ENCODE results near the gene LIN7A. TPM values are rescaled to one million over a fixed set of nuclear protein-coding genes. Genes with fewer than 3 reads are reported as not detected.

Gene LIN7A
- total RNA-seq, 2 experiments from 2014 or later = not detected

DNA sequence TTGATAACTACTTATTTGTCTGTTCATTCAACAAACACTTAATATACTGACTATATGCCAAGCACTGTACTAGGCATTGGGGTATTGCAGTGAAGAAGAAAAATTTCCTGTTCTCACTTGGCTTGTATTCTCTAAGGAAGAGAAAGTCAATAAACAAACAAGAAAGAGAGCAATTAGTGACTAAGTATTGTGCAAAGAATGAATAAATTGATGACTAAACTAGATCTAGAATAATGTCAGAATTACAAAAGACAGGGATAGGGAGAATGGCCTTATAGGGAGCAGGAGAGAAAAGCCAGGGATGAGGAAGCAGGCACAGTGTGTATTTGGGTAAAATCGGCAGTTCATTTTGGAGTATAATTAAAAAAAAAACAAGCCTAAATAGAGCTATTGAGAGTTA lies 4.2 kb upstream of the LIN7A start:
- intact Hi-C loops (cut with micrococcal nuclease) = no loop called here
- no peak overlapping the region for H3K4me3 Mint-ChIP-seq
- H3K27ac Mint-ChIP-seq = no peak overlapping the region
- DNase-seq = no peak
- POLR2A ChIA-PET = no interaction called here
- H3K36me3 Mint-ChIP-seq = peaks cover 3% of the 10 kb centered on the region
- peaks cover 4% of the 10 kb centered on the region for H3K9me3 Mint-ChIP-seq
- peaks cover 12% of the 10 kb centered on the region for H3K27me3 Mint-ChIP-seq
- CTCF ChIA-PET = no interaction called here
- H3K4me1 Mint-ChIP-seq (ENCODE audit: low read depth) = no peaks in the 10 kb centered on the region

DNA sequence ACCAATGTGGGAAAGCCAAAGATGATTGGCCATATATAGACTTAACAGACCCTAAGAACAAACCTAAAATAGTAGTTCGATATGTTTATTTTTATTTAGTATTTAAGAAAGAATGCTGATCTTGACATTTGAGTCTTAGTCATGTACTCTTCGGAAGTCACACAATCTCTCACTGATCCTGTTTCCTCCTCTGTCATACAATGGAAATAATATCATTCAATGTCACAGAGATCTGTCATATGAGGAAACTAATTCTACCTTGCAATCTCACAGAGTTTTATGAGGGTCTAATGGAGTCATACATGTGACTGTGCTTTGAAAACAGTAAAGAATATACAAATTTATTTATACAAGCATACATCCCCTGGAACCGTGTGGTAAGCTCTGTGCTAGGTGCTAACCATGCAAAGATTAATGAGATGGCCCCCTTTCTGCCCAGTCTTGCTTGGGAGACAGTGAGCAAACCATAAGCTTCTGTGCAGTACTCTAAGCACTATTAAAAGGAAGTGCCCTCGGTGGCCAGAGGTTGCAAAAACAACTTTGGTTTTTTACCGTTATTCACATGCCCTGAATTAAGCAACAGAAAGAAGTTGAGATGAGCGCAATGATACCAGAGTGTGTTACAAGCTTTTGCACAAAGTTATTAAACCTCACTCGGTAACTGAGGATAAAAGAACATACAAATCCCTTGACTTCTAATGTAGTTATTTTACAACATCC lies 1.7 kb upstream of the LIN7A start:
- H3K27me3 Mint-ChIP-seq = peaks cover 22% of the 10 kb centered on the region
- H3K27ac Mint-ChIP-seq = no peak overlapping the region
- no peak overlapping the region for H3K4me3 Mint-ChIP-seq
- ChIA-PET POLR2A (no interaction called here), CTCF (no interaction called here)
- intact Hi-C loops (cut with micrococcal nuclease) = no loop called here
- peaks cover 3% of the 10 kb centered on the region for H3K36me3 Mint-ChIP-seq
- no peaks in the 10 kb centered on the region for H3K4me1 Mint-ChIP-seq (ENCODE audit: low read depth)
- no peak for DNase-seq
- peaks cover 4% of the 10 kb centered on the region for H3K9me3 Mint-ChIP-seq

DNA sequence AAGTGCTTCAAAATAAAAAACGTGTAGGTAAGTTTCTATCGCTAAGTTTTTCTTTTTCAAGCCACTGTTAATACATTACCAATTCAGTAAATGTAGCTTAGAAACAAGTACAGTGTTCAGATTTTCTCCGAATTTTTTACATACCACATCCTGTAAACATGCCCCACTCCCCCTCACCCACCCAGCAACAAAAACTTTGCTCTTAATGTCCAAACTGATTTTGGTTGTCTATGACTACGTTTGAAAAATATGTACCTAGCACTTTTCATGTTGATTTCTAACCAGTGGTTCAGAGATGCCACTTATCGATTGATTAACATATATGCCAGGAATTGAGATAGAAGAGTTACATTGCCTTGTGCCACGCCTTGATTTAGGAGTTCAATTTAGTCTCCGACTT lies 663 bp upstream of the LIN7A start:
- intact Hi-C loops (cut with micrococcal nuclease) = no loop called here
- DNase-seq = no peak
- Mint-ChIP-seq H3K27ac (no peak overlapping the region), H3K9me3 (peaks cover 4% of the 10 kb centered on the region), H3K4me1 (ENCODE audit: low read depth) (no peaks in the 10 kb centered on the region), H3K36me3 (peaks cover 3% of the 10 kb centered on the region), H3K27me3 (peaks cover 22% of the 10 kb centered on the region), H3K4me3 (no peak overlapping the region)
- ChIA-PET CTCF (no interaction called here), POLR2A (no interaction called here)

DNA sequence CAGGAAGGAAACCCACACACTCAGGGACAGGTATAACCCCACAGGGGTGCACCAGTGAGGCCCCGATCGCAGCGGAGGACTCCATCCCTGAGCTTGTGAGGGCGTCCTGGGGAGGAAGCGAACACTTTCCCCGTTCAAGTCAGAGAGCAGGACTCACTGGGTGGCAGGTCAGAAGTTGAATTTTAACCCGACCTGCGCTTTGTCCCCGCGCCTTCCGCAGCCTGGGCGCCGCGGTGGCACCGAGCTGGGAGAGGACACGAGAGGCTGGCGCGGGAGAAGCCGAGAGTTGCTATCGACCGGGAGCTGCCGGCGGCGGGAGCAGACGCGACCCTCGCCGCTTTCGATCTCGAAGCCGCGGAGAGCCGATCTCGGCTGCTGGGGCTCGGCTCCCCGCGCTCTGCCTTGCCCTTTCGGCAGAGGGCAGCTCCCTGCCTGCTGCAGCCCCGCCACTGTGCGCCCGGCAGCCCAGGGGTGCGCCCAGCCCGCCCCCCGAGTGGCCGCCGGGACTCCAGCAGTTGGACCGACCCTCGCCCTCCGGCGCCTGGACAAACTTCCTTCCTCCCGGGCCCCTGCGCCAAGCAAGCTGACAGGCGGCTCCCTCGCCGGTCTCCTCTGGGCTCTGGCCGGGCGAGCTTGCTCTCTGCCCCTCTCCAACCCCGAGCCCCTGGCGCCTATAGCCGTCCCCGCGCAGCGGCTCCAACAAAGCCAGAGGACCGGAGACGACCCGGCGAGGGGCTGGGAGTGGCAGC lies 918 bp downstream of the LIN7A start:
- intact Hi-C loops (cut with micrococcal nuclease) = no loop called here
- Mint-ChIP-seq H3K36me3 (peaks cover 3% of the 10 kb centered on the region), H3K27me3 (peaks cover 22% of the 10 kb centered on the region), H3K9me3 (peaks cover 4% of the 10 kb centered on the region), H3K4me3 (no peak overlapping the region), H3K4me1 (ENCODE audit: low read depth) (no peaks in the 10 kb centered on the region), H3K27ac (no peak overlapping the region)
- ChIA-PET POLR2A (no interaction called here), CTCF (no interaction called here)
- no peak for DNase-seq

DNA sequence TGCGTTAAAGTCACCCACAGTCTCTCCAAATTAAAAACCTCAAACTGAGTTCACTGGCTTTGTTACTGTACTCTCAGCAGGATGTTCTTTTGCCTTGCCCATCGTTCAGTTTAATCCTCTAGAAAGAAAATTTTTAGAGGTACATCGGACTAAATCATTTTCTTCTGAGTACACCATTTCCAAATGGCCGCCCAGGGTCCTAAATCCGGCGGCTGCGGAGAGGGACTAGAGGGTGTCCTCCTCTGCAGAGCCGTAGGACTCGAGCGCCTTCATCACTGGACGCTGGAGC lies 1.4 kb downstream of the LIN7A start:
- peaks cover 4% of the 10 kb centered on the region for H3K9me3 Mint-ChIP-seq
- no peak for DNase-seq
- no peak overlapping the region for H3K27ac Mint-ChIP-seq
- ChIA-PET POLR2A (no interaction called here), CTCF (no interaction called here)
- intact Hi-C loops (cut with micrococcal nuclease) = no loop called here
- H3K27me3 Mint-ChIP-seq = peaks cover 22% of the 10 kb centered on the region
- H3K36me3 Mint-ChIP-seq = peaks cover 3% of the 10 kb centered on the region
- no peaks in the 10 kb centered on the region for H3K4me1 Mint-ChIP-seq (ENCODE audit: low read depth)
- H3K4me3 Mint-ChIP-seq = no peak overlapping the region

DNA sequence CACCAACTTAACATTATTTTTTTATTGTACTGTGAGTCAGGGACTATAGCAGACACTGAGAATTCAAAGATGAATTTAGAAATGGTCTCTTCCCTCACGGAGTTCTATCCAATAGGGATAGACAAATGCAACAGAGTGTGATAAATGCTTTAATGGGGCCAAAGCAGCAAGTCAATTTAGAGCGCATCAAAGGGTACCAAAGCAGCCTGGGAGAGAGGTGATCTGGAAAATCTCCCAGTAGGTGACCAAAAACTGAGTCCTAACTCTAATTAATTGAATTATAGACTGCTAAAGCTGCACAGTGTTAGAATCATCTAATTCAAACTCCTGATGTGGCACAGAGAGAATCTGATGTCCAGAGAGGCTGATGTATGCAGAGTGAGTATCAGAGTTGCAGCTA lies 2.6 kb downstream of the LIN7A start:
- H3K27ac Mint-ChIP-seq = no peak overlapping the region
- no peaks in the 10 kb centered on the region for H3K4me1 Mint-ChIP-seq (ENCODE audit: low read depth)
- ChIA-PET POLR2A (no interaction called here), CTCF (no interaction called here)
- peaks cover 4% of the 10 kb centered on the region for H3K9me3 Mint-ChIP-seq
- peaks cover 3% of the 10 kb centered on the region for H3K36me3 Mint-ChIP-seq
- H3K27me3 Mint-ChIP-seq = peaks cover 22% of the 10 kb centered on the region
- no peak for DNase-seq
- no peak overlapping the region for H3K4me3 Mint-ChIP-seq
- intact Hi-C loops (cut with micrococcal nuclease) = no loop called here

DNA sequence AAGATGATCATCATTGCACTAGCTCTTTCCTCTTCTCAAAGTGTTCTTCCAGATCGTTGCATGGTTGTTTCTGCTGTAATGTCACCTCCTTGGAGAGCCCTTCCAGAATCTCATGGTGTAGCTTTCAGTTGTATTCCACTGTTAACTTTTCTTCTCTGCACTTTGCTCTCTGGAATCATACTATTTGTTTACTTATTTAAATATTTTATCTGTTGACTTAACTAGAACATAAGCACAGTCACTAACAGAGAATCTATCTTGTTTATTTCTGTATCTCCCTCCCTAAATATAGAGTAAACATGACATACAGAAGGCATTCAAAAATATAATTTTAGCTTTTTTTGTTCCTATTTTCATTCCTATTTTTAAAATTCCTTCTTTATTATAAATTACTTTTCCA lies 11.8 kb downstream of the LIN7A start:
- Mint-ChIP-seq H3K27me3 (no peaks in the 10 kb centered on the region), H3K36me3 (no peaks in the 10 kb centered on the region), H3K4me1 (ENCODE audit: low read depth) (no peaks in the 10 kb centered on the region), H3K9me3 (no peaks in the 10 kb centered on the region), H3K27ac (no peak overlapping the region), H3K4me3 (no peak overlapping the region)
- CTCF ChIA-PET = no interaction called here
- POLR2A ChIA-PET = no interaction called here
- no peak for DNase-seq
- intact Hi-C loops (cut with micrococcal nuclease) = no loop called here

DNA sequence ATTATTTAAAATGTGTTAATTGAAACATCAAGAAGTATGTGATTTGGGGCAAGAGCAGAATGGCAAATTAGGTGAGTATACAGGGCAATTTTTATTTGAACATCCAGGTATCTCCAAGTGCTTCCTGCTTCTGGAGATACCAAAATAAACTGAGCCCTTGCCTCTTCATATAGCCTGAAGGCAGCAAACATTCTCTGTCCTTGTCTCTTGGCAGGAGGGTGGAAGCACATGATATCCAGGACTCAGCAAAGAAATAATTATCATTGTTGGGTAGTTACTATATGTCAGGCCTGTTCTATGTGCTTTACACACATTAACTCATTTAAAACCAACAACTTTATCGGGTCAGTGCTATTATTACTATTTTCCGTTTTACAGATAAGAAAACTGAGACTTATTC lies 12.5 kb downstream of the LIN7A start:
- Mint-ChIP-seq H3K9me3 (no peaks in the 10 kb centered on the region), H3K27me3 (no peaks in the 10 kb centered on the region), H3K4me1 (ENCODE audit: low read depth) (no peaks in the 10 kb centered on the region), H3K4me3 (no peak overlapping the region), H3K27ac (no peak overlapping the region), H3K36me3 (no peaks in the 10 kb centered on the region)
- ChIA-PET POLR2A (no interaction called here), CTCF (no interaction called here)
- no peak for DNase-seq
- intact Hi-C loops (cut with micrococcal nuclease) = no loop called here

DNA sequence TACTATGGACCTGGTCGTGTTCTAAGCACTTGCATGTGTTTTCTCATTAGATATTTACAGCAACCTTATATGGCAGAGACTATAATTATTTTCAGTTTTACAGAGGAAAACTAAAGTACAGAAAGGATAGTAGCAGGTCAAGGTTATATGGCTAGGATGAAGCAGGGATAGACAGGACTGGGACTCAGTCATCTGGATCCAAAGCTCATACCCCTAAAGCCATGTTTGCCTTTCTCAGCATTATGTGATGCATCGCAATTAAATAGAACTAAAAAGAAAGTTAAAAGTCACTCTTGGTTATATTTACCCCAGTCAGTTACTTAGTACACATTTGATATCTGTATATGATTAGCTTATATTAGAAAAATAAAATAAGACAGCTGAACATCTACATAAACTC lies 13.3 kb downstream of the LIN7A start:
- Mint-ChIP-seq H3K9me3 (no peaks in the 10 kb centered on the region), H3K27me3 (no peaks in the 10 kb centered on the region), H3K36me3 (no peaks in the 10 kb centered on the region), H3K4me3 (no peak overlapping the region), H3K27ac (no peak overlapping the region), H3K4me1 (ENCODE audit: low read depth) (no peaks in the 10 kb centered on the region)
- ChIA-PET POLR2A (no interaction called here), CTCF (no interaction called here)
- no peak for DNase-seq
- intact Hi-C loops (cut with micrococcal nuclease) = no loop called here

DNA sequence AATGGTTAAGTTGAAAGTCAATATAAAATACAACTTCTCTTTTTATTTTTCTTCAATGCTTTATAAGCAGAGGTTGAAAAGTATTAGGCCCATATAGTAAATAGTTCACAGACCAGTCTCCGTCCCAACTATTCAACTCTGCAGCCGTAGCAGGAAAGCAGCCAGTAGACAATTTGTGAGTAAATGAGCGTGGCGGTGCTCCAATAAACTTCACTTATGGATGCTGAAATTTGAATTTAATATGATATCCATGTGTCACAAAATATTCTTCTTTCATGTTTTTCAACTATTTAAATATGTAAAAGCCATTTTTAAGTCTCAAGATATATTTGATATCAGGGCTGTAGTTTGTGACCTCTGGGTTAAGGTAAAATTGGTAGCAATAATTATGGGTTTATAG lies 17.7 kb downstream of the LIN7A start:
- POLR2A ChIA-PET = no interaction called here
- H3K27me3 Mint-ChIP-seq = no peaks in the 10 kb centered on the region
- H3K4me3 Mint-ChIP-seq = no peak overlapping the region
- H3K27ac Mint-ChIP-seq = no peak overlapping the region
- CTCF ChIA-PET = no interaction called here
- peaks cover 4% of the 10 kb centered on the region for H3K9me3 Mint-ChIP-seq
- DNase-seq = no peak
- no peaks in the 10 kb centered on the region for H3K36me3 Mint-ChIP-seq
- no peaks in the 10 kb centered on the region for H3K4me1 Mint-ChIP-seq (ENCODE audit: low read depth)
- intact Hi-C loops (cut with micrococcal nuclease) = no loop called here

DNA sequence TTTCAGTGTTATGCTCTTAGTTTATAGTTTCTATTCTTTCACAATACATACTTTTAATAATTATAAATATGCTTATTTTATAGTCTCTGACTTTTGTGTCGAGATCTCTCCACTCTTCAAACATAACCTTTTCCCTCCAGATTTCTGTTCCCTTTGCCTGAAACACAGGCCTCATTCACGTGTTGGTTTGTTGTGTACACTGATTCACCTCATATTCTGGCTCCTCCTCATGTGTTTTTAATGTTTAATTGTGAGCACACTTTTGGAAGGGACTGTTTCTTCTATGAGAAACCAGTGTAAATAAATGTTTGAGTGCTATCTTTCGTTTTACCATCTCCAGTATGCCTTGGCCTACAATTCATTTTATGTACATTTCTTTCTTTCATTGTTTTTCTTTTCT lies 20.1 kb downstream of the LIN7A start:
- no peaks in the 10 kb centered on the region for H3K36me3 Mint-ChIP-seq
- peaks cover 7% of the 10 kb centered on the region for H3K9me3 Mint-ChIP-seq
- H3K4me3 Mint-ChIP-seq = no peak overlapping the region
- ChIA-PET POLR2A (no interaction called here), CTCF (no interaction called here)
- H3K27me3 Mint-ChIP-seq = no peaks in the 10 kb centered on the region
- H3K4me1 Mint-ChIP-seq (ENCODE audit: low read depth) = no peaks in the 10 kb centered on the region
- intact Hi-C loops (cut with micrococcal nuclease) = no loop called here
- no peak overlapping the region for H3K27ac Mint-ChIP-seq
- DNase-seq = no peak

DNA sequence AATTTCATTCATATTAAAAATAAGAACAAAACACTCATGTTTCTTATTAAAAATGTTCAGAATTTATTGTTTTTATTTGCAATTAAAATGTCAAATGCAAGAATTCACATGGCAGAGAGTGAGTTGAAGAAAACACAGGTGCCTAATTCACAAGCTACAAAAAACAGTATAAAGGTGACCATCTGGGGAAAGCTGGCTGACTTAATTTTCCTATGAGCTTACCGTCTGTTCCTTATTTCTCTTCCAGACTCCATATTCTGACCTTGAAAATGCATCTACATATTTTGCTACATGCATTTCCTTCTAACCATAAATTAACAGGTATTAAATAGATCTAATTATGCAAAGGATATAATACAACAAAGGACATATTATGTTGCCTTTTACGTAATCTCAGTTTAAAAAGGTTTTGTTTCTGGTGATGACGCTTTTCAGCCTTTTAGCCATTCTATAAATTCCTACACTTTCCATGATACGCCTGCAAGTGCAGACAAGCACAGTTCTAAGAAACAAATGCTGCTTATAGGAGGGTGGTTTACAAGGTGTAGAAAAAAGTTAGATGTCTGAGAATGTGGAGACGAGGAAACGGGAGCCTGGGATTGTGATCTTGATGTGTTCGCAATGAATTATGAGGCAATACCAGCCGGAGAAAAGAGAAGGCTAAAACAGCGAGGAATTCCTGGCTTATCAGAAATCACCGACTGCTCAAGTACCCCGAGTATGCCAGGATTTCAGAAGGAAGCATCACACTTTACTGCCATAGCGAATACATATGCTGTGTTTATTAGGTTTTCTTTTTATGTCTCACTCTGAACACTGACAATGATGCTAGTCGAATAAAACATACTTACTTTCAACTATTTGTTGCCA lies 24.6 kb downstream of the LIN7A start:
- intact Hi-C loops (cut with micrococcal nuclease) = no loop called here

DNA sequence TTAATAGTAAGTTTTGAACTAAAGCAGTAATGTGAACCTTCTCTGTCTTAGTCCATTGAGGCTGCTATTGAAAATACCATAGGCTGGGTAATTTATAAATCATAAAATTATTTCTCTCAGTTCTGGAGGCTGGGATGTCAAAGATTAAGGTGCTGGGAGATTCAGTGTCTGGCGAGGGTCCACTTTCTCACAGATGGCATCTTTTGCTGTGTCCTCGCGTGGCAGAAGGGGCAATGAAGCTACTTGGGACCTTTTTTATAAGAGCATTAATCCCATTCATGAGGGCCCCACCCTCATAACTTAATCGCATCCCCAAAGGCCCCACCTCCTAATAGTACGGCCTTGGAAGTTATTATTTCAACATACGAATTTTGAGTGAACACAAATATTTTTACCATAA lies 28.4 kb downstream of the LIN7A start:
- ChIA-PET POLR2A (no interaction called here), CTCF (no interaction called here)
- intact Hi-C loops (cut with micrococcal nuclease) = no loop called here
- Mint-ChIP-seq H3K27me3 (no peaks in the 10 kb centered on the region), H3K4me1 (ENCODE audit: low read depth) (no peaks in the 10 kb centered on the region), H3K27ac (no peak overlapping the region), H3K9me3 (peaks cover 1% of the 10 kb centered on the region), H3K36me3 (no peaks in the 10 kb centered on the region), H3K4me3 (no peak overlapping the region)
- DNase-seq = no peak

More for the DNA sequence above, 24.6 kb downstream of the LIN7A start:
- no peak overlapping the region for H3K4me3 Mint-ChIP-seq
- H3K4me1 Mint-ChIP-seq (ENCODE audit: low read depth) = no peaks in the 10 kb centered on the region
- no peaks in the 10 kb centered on the region for H3K27me3 Mint-ChIP-seq
- CTCF ChIA-PET = no interaction called here
- no peak overlapping the region for H3K27ac Mint-ChIP-seq
- DNase-seq = no peak
- peaks cover 7% of the 10 kb centered on the region for H3K9me3 Mint-ChIP-seq
- no peaks in the 10 kb centered on the region for H3K36me3 Mint-ChIP-seq
- POLR2A ChIA-PET = no interaction called here

Data from activated CD4-positive, alpha-beta memory T cell treated with anti-CD3 and anti-CD28 coated beads for 36 hours (primary cell).